Endothelial cell of umbilical vein (primary cell): Measurements from ENCODE around the gene ZNF615. TPM values are rescaled to one million over a fixed set of nuclear protein-coding genes. Genes with fewer than 3 reads are reported as not detected.

Experiments used
- BruUV-seq: library from RNA; stranded (reverse); fragments of 400-500 nt; replicated peaks from 2 replicates; lab custom pipeline; 2021; lab: Mats Ljungman, UMichigan
- CTCF ChIA-PET: fragments of 300-600, 350-600 bp; sonication (Branson Sonifier 250); formaldehyde crosslinking; loops from one replicate; lab custom pipeline; 2021; ENCODE audit warnings: antibody characterized with exemption, inconsistent platforms; lab: Charles Lee
- POLR2A ChIA-PET: fragments of 300-600, 350-600 bp; sonication (Branson Sonifier 250); formaldehyde crosslinking; loops from one replicate; lab custom pipeline; 2021; ENCODE audit warnings: antibody characterized with exemption, inconsistent platforms; lab: Charles Lee
- DNase-seq: peaks from one replicate; pipeline ENCODE4 v3.0.0-alpha.2; 2011; ENCODE audit warnings: low read depth, low spot score
- FAIRE-seq: peaks from 2 replicates; lab custom pipeline; 2011; peaks lifted over from hg19 to GRCh38; lab: Jason Lieb, UNC
- H2AFZ ChIP-seq: 2 replicates; pipeline ENCODE4 v1.6.0; 2012; ENCODE audit warnings: low read depth, low read length, control low read depth, inconsistent platforms
- H3K27ac ChIP-seq: 2 replicates; pipeline ENCODE4 v1.5.1; 2011; ENCODE audit warnings: low read depth, mild to moderate bottlenecking, control low read depth, low read length, moderate library complexity; ENCODE audit not compliant: insufficient read depth
- H3K27me3 ChIP-seq, 2 experiments: 2 replicates each; pipeline versions ENCODE4 v1.6.0 to v1.6.1; 2011; ENCODE audit warnings: low read length in 2 of 2, mixed read lengths in 1 of 2; ENCODE audit not compliant: control insufficient read depth in 2 of 2, insufficient read depth in 2 of 2
- H3K36me3 ChIP-seq, 2 experiments: 2 replicates in 1 of 2; 3 replicates in 1 of 2; pipeline ENCODE4 v1.5.1; 2011; ENCODE audit warnings: low read length in 2 of 2, mild to moderate bottlenecking in 1 of 2, moderate library complexity in 1 of 2; ENCODE audit not compliant: control insufficient read depth in 2 of 2, insufficient read depth in 2 of 2; ENCODE audit errors: extremely low read depth in 1 of 2
- H3K4me1 ChIP-seq: 3 replicates; pipeline ENCODE4 v1.5.1; 2011; ENCODE audit warnings: mild to moderate bottlenecking, low read length; ENCODE audit not compliant: control insufficient read depth, insufficient read depth; ENCODE audit errors: extremely low read depth
- H3K4me2 ChIP-seq: 2 replicates; pipeline ENCODE4 v1.6.1; 2011; ENCODE audit warnings: low read length, control low read depth, mixed read lengths; ENCODE audit not compliant: insufficient read depth
- H3K4me3 ChIP-seq, 3 experiments: fragments of 200-600 bp in 1 of 3; sonication (generic), shearing (Covaris generic) in 1 of 3; replicated peaks in 1 of 3; 2 replicates each; pipeline ENCODE4 v1.5.1; 2011 to 2016; ENCODE audit warnings: control low read depth in 3 of 3, low read length in 3 of 3, mild to moderate bottlenecking in 2 of 3, inconsistent platforms in 1 of 3, low read depth in 1 of 3, moderate library complexity in 1 of 3; ENCODE audit not compliant: insufficient read depth in 1 of 3
- H3K79me2 ChIP-seq: 2 replicates; pipeline ENCODE4 v1.6.0; 2012; ENCODE audit warnings: low read length, inconsistent platforms; ENCODE audit not compliant: control insufficient read depth, insufficient read depth
- H3K9ac ChIP-seq: replicated peaks from 2 replicates; pipeline ENCODE3; 2011; ENCODE audit warnings: low read length, control low read depth; ENCODE audit not compliant: insufficient read depth; ENCODE audit errors: extremely low read depth
- H3K9me1 ChIP-seq: replicated peaks from 3 replicates; pipeline ENCODE4 v1.6.0; 2011; ENCODE audit warnings: mild to moderate bottlenecking, low read length; ENCODE audit not compliant: control insufficient read depth, insufficient read depth; ENCODE audit errors: extremely low read depth
- H3K9me3 ChIP-seq: replicated peaks from 2 replicates; pipeline ENCODE4 v1.5.1; 2012; ENCODE audit warnings: low read length, inconsistent platforms; ENCODE audit not compliant: control insufficient read depth, insufficient read depth
- H4K20me1 ChIP-seq: replicated peaks from 2 replicates; pipeline ENCODE3; 2011; ENCODE audit warnings: mild to moderate bottlenecking, low read length; ENCODE audit not compliant: control insufficient read depth, insufficient read depth; ENCODE audit errors: extremely low read depth
- CTCF ChIP-seq, 2 donors: IDR thresholded peaks; 1 replicate in 1 of 2; 2 replicates in 1 of 2; pipeline ENCODE4 v1.5.1; 2011; ENCODE audit warnings: low read length in 2 of 2, mild to moderate bottlenecking in 2 of 2, moderate library complexity in 2 of 2, control low read depth in 1 of 2, inconsistent platforms in 1 of 2, low read depth in 1 of 2; ENCODE audit not compliant: insufficient read depth in 1 of 2; ENCODE audit errors: extremely low read depth in 1 of 2
- EZH2 ChIP-seq: IDR thresholded peaks from 2 replicates; pipeline ENCODE4 v1.6.1; 2012; ENCODE audit warnings: borderline replicate concordance, low read depth, mild to moderate bottlenecking, moderate library complexity, low read length, inconsistent platforms; ENCODE audit not compliant: severe bottlenecking
- FOS ChIP-seq: IDR thresholded peaks from 2 replicates; pipeline ENCODE4 v1.6.1; 2011; ENCODE audit warnings: mild to moderate bottlenecking, low read length, moderate library complexity, borderline replicate concordance; ENCODE audit not compliant: insufficient read depth
- GATA2 ChIP-seq: IDR thresholded peaks from 2 replicates; pipeline ENCODE4 v1.7.0; 2011; ENCODE audit warnings: low read depth, mild to moderate bottlenecking, moderate library complexity, mixed read lengths, low read length; ENCODE audit not compliant: insufficient read length, insufficient read depth
- JUN ChIP-seq: IDR thresholded peaks from 2 replicates; pipeline ENCODE4 v1.6.1; 2011; ENCODE audit warnings: borderline replicate concordance, low read depth; ENCODE audit not compliant: insufficient read length, insufficient read depth
- MAX ChIP-seq: IDR thresholded peaks from 2 replicates; pipeline ENCODE4 v1.6.1; 2011; ENCODE audit not compliant: insufficient read depth, insufficient read length
- MYC ChIP-seq: IDR thresholded peaks from one replicate; pipeline ENCODE4 v1.6.1; 2011; ENCODE audit warnings: mild to moderate bottlenecking, low read depth, low read length
- POLR2A ChIP-seq: IDR thresholded peaks from 2 replicates; pipeline ENCODE4 v1.6.1; 2012; ENCODE audit warnings: low read depth, mild to moderate bottlenecking, control low read depth, low read length
- POLR2AphosphoS5 ChIP-seq: IDR thresholded peaks from 2 replicates; pipeline ENCODE4 v1.6.1; 2012; ENCODE audit warnings: low read depth, mild to moderate bottlenecking, control low read depth, low read length, moderate library complexity; ENCODE audit not compliant: insufficient read depth
- dilution Hi-C: fragments of 300-500 bp; cut with MboI; formaldehyde crosslinking; loops from one replicate; pipeline ENCODE4 v1.15.0; 2019; ENCODE audit warnings: low sequenced_read_pairs; ENCODE audit not compliant: extremely low pct_ligation_motif_present
- intact Hi-C: fragments of 100-400 bp; cut with micrococcal nuclease; formaldehyde crosslinking; loops from one replicate; pipeline ENCODE4 v1.10.0; 2022
- polyA plus RNA-seq, 4 experiments: library from polyadenylated mRNA; depleted of rRNA in 3 of 4; stranded (reverse) in 3 of 4; unstranded in 1 of 4; fragments of >200 nt; gene quantifications; 2 replicates each; pipeline versions ENCODE4 v1.2.1 to v1.2.3, GENCODE V29; 2011 to 2012; ENCODE audit warnings: missing spikeins in 1 of 4
- total RNA-seq: library from RNA; stranded (reverse); gene quantifications from 2 replicates; pipeline ENCODE4 v1.2.3, GENCODE V29; 2021

The ZNF615 gene
- total and polyA plus RNA-seq, 2 donors (not counting 3 experiments of a cell fraction or from before 2014, with no cell fraction given), result 1.4 to 4.5 TPM

GRCh38 chr19:52022193-52022592 lies 14.2 kb upstream of the ZNF615 start:
- ChIA-PET CTCF (interaction anchor here (0.7 kb wide), 1 partner anchor 60 kb away, joined by 3 read pairs; no protein-coding TSS in a partner anchor), POLR2A (no interaction called here)
- no peak overlapping the region for H3K4me3 ChIP-seq
- dilution Hi-C loops, result no loop called here
- no peaks in the 10 kb centered on the region for H4K20me1 ChIP-seq
- no peaks in the 10 kb centered on the region for H3K9me1 ChIP-seq
- H2AFZ ChIP-seq, result no peak overlapping the region
- no peaks in the 10 kb centered on the region for H3K4me1 ChIP-seq
- TF ChIP-seq GATA2 (no peak), POLR2AphosphoS5 (no peak), MYC (no peak), MAX (no peak), JUN (no peak), CTCF (IDR thresholded peaks at IDR 0.05; ENCODE audit: extremely low read depth in 1 of 2, insufficient read depth in 1 of 2, low read depth in 1 of 2, low read length in 2 of 2) (no peak), POLR2A (no peak), FOS (no peak), EZH2 (no peak)
- no peak overlapping the region for H3K4me2 ChIP-seq
- FAIRE-seq, result no peak
- no TSS peak for BruUV-seq
- H3K27ac ChIP-seq, result no peak overlapping the region
- no peaks in the 10 kb centered on the region for H3K27me3 ChIP-seq
- H3K9me3 ChIP-seq, result no peaks in the 10 kb centered on the region
- intact Hi-C loops, result no loop called here
- peaks cover 6 to 26% of the 10 kb centered on the region in 2 experiments for H3K36me3 ChIP-seq
- peaks cover 8% of the 10 kb centered on the region for H3K79me2 ChIP-seq
- no peak overlapping the region for H3K9ac ChIP-seq
- DNase-seq, result no peak
